Prostate gland (tissue), 2 donors: ENCODE results near the gene CLIP3. TPM values are rescaled to one million over a fixed set of nuclear protein-coding genes. Genes with fewer than 3 reads are reported as not detected.

Source experiments
- DNase-seq: peaks from one replicate; pipeline ENCODE4 v3.0.0-alpha.2; 2019; ENCODE audit warnings: low spot score
- H3K27ac ChIP-seq, 2 donors: fragments of 200-600 bp; sonication (generic); 2 replicates each; pipeline ENCODE4 v1.5.1; 2017 to 2019
- H3K27me3 ChIP-seq: fragments of 200-600 bp; sonication (generic); replicated peaks from 2 replicates; pipeline ENCODE4 v1.5.1; 2019; ENCODE audit not compliant: insufficient read depth
- H3K36me3 ChIP-seq, 2 donors: fragments of 200-600 bp; sonication (generic); 1 replicate in 1 of 2; 2 replicates in 1 of 2; pipeline versions ENCODE4 v1.5.1 to v1.8.1; 2017 to 2019
- H3K4me1 ChIP-seq: fragments of 200-600 bp; sonication (generic); replicated peaks from 2 replicates; pipeline ENCODE4 v1.5.1; 2019
- H3K4me3 ChIP-seq, 2 donors: fragments of 200-600 bp; sonication (generic); 2 replicates each; pipeline ENCODE4 v1.5.1; 2017 to 2019
- H3K9me3 ChIP-seq: fragments of 200-600 bp; sonication (generic); 2 replicates; pipeline ENCODE4 v1.5.1; 2017
- CTCF ChIP-seq, 4 experiments: fragments of 200-600 bp in 2 of 4; fragments of 450-650 bp in 2 of 4; sonication (generic) in 2 of 4; IDR thresholded peaks; 1 replicate in 3 of 4; 2 replicates in 1 of 4; pipeline ENCODE4 v1.5.1; 2016 to 2019; ENCODE audit warnings: antibody characterized with exemption in 4 of 4, mild to moderate bottlenecking in 2 of 4, moderate library complexity in 2 of 4
- POLR2A ChIP-seq: fragments of 450-650 bp; IDR thresholded peaks from one replicate; pipeline ENCODE4 v1.6.1; 2016; ENCODE audit warnings: antibody characterized with exemption, mild to moderate bottlenecking
- POLR2AphosphoS5 ChIP-seq: sonication (generic); formaldehyde crosslinking; IDR thresholded peaks from one replicate; pipeline ENCODE4 v1.6.1; 2017; ENCODE audit warnings: antibody characterized with exemption
- WGBS: methylation state at CpG from one replicate; pipeline ENCODE4 v1.1.5; 2018; 5-methylcytosine and 5-hydroxymethylcytosine counted together
- intact Hi-C: fragments of 100-400 bp; cut with DNase I; formaldehyde crosslinking; loops from one replicate; pipeline ENCODE4 v1.14.2; 2022
- total RNA-seq, 2 donors: library from RNA; depleted of rRNA; stranded (reverse); fragments of >200 nt; gene quantifications; one replicate each; pipeline ENCODE4 v1.1.0, GENCODE V29; 2016

Gene CLIP3
- total RNA-seq, 2 donors from 2014 or later, result 7.4 to 31.2 TPM

GRCh38 chr19:36060430-36060829 is 27.8 kb upstream of the CLIP3 start:
- WGBS, result 78% methylated on average over 4 of the region's 4 CpGs
- Histone ChIP-seq H3K27me3 (no peaks in the 10 kb centered on the region), H3K36me3 (no peaks in the 10 kb centered on the region), H3K4me3 (no peak overlapping the region), H3K27ac (no peak overlapping the region), H3K4me1 (no peaks in the 10 kb centered on the region), H3K9me3 (no peaks in the 10 kb centered on the region)
- DNase-seq, result no peak
- peak in 2 of 4 experiments; percentile 32 to 50 for TF ChIP-seq CTCF (IDR thresholded peaks at IDR 0.05)
- no peak for TF ChIP-seq POLR2AphosphoS5
- TF ChIP-seq POLR2A, result no peak
- intact Hi-C loops, result no loop called here

GRCh38 chr19:36059180-36059910 is 26.7 kb upstream of the CLIP3 start:
- no peak for TF ChIP-seq CTCF (IDR thresholded peaks at IDR 0.05)
- TF ChIP-seq POLR2A, result no peak
- no peak for TF ChIP-seq POLR2AphosphoS5
- Histone ChIP-seq H3K4me1 (no peaks in the 10 kb centered on the region), H3K27me3 (no peaks in the 10 kb centered on the region), H3K4me3 (no peak overlapping the region), H3K36me3 (no peaks in the 10 kb centered on the region), H3K27ac (no peak overlapping the region), H3K9me3 (no peaks in the 10 kb centered on the region)
- WGBS, result 85% methylated on average over 6 of the region's 6 CpGs
- intact Hi-C loops, result loop anchor here (10.0 kb wide), 1 partner anchor 305 kb away; the partner anchor contains the start of genes HSPB6 and PROSER3
- DNase-seq, result no peak

- intact Hi-C loops, result loop anchor here (10.0 kb wide), 1 partner anchor 304 kb away; the partner anchor contains the start of genes HSPB6 and PROSER3
- H3K4me1 ChIP-seq, result no peaks in the 10 kb centered on the region
- no peak overlapping the region for H3K27ac ChIP-seq
- no peaks in the 10 kb centered on the region for H3K27me3 ChIP-seq
- H3K4me3 ChIP-seq, result no peak overlapping the region
- no peak for DNase-seq
- no peak for TF ChIP-seq CTCF (IDR thresholded peaks at IDR 0.05)
- WGBS, result 83% methylated on average over 12 of the region's 12 CpGs
- no peaks in the 10 kb centered on the region for H3K9me3 ChIP-seq
- H3K36me3 ChIP-seq, result no peaks in the 10 kb centered on the region
Observed at GRCh38 chr19:36058481-36059179, 26.0 kb upstream of the CLIP3 start.

GRCh38 chr19:36054733-36055686 is 22.3 kb upstream of the CLIP3 start, which contains the start of gene WDR62:
Gene WDR62, plus strand, starts transcription at chr19:36054897. Its CDS starts 75 bp downstream, at chr19:36054972.
- WGBS, result 1% methylated on average over 52 of the region's 76 CpGs
- TF ChIP-seq POLR2AphosphoS5 (no peak), POLR2A (peak; percentile 37)

More at GRCh38 chr19:36054733-36055686, 22.3 kb upstream of the CLIP3 start, which contains the start of gene WDR62:
- Histone ChIP-seq H3K36me3 (no peaks in the 10 kb centered on the region), H3K4me3 (peak within 1 kb of the TSS; percentile 52 to 59), H3K27ac (peak within 1 kb of the TSS; percentile 92 to 97), H3K9me3 (no peaks in the 10 kb centered on the region), H3K4me1 (no peaks in the 10 kb centered on the region), H3K27me3 (no peaks in the 10 kb centered on the region)
- intact Hi-C loops, result loop anchor here (1.0 to 10.0 kb wide), 3 partner anchors 43 to 300 kb away; partner anchors contain the start of genes ALKBH6, HSPB6, POLR2I and PROSER3
- DNase-seq, result peak; percentile 92
